ENCODE measurements around the gene RAB44.

RAB44 gene

GRCh38 chr6:36757206-36757605 lies 59.6 kb downstream of the RAB44 start:
- H3K27ac ChIP-seq = no peak overlapping the region
- ChIA-PET CTCF (interaction anchor here (0.7 kb wide), 1 partner anchor 142 kb away, joined by 3 read pairs; no protein-coding TSS in a partner anchor), POLR2A (ENCODE audit: low non-redundant PET) (no interaction called here)
- no peak for DNase-seq (ENCODE audit: low spot score)
- TF ChIP-seq CTCF (conservative IDR thresholded peaks at IDR 0.05; ENCODE audit: low read depth) = no peak

DNA sequence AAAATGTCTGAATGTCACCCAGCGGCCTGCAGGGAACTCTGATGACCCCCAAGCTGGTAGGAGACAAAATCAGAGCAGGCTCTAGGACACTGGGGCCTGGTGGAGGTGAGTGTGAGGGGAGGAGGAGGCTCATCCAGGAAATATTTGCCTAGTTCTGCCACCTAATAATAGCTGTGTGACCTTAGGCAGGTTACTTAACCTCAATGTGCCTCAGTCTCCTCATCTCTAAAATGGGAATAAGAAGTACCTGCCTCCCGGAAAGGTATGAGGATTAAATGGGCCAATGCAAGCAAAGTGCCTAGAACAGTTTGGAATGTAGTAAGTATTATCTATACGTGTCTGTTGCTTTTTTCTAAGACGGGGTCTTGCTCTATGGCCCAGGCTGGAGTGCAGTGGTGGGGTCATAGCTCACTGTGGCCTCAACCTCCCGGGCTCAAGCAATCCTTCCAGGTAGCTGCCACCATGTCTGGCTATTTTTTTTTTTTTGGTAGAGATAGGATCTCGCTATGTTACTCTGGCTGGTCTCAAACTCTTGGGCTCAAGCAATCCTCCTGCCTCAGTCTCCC lies 60.4 kb downstream of the RAB44 start:
- DNase-seq (ENCODE audit: low spot score) = no peak
- ChIA-PET POLR2A (ENCODE audit: low non-redundant PET) (no interaction called here), CTCF (interaction anchor here (1.4 to 1.8 kb wide), 2 partner anchors 53 to 75 kb away, joined by 5 to 7 read pairs; no protein-coding TSS in a partner anchor)
- no peak for TF ChIP-seq CTCF (conservative IDR thresholded peaks at IDR 0.05; ENCODE audit: low read depth)
- no peak overlapping the region for H3K27ac ChIP-seq

GRCh38 chr6:36758516-36759147 lies 61.0 kb downstream of the RAB44 start:
- H3K27ac ChIP-seq = no peak overlapping the region
- CTCF ChIA-PET = interaction anchor here (0.5 to 1.8 kb wide), 24 partner anchors 9 to 805 kb away, joined by 3 to 13 read pairs (median 4); no protein-coding TSS in a partner anchor
- no peak for DNase-seq (ENCODE audit: low spot score)
- POLR2A ChIA-PET (ENCODE audit: low non-redundant PET) = no interaction called here
- no peak for TF ChIP-seq CTCF (conservative IDR thresholded peaks at IDR 0.05; ENCODE audit: low read depth)

DNA sequence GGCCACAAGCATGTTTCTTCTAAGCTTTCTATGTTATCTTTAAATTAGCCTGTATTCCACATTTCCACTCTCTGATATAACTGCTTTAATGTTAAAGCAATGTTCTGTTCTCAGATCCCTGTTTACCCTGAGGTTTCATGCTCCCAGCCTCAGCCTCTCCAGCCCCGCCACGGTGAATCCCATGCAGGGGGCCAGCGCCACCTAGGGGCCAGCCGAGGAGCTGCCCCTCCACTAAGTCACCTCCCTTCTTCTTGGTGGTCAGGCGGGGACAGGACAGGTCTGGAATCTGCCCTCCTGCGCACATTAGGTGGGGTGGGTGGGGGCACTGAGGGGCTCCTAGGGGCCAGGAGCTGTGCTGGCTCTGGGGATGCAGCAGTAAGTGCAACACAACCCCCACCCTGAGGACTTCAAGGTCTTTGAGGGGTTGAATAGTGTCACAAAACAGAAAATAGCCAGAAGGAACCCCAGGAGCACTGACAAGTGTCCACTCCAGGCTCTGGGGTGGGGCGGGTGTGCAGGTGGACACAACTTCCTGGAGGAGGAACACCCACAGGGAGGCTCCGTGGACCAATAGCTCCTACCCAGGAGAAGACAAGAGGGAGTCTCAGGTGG lies 61.6 kb downstream of the RAB44 start:
- POLR2A ChIA-PET (ENCODE audit: low non-redundant PET) = no interaction called here
- peak; percentile 88 for DNase-seq (ENCODE audit: low spot score)
- CTCF ChIA-PET = interaction anchor here (0.5 to 1.8 kb wide), 41 partner anchors 9 to 805 kb away, joined by 3 to 13 read pairs (median 4); partner anchors contain the start of genes TBC1D22B and TMEM217
- peak; percentile 98 for TF ChIP-seq CTCF (conservative IDR thresholded peaks at IDR 0.05; ENCODE audit: low read depth)
- H3K27ac ChIP-seq = no peak overlapping the region

DNA sequence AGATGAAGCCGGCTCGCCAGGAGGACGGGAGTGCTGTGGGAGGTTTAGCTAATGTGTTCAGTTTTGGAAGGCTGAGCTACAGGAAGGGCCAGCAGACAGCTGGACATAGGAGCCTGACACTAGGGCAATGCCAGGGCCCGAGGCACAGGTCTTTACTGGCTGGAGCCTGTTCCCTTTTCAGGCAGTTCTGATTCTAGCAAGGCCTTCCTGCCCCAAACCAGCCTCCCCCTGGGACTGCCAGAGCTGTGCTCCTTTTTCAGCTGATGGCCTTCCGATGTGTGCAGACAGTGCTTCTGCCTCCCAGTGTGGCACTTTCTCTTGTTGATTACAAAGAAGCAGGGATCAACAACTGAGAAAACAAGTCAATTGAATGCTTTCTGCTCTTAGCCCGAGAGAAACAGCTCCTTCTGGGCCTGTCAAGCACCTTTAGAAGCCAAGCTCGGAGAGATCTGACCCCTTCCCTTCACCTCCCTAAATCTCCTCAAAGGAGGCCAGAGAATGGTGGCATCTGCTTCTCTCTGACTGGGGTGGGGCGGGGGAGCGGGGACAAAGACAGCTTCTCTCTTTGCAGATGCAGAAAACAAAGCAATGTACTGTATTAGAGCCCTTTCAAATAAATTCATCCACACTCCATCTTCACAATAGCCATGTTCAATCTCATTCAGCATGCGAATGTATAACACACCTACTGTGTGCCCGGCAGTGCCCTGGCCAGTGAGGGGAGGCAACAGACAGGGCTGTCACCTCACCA lies 63.2 kb downstream of the RAB44 start:
- TF ChIP-seq CTCF (conservative IDR thresholded peaks at IDR 0.05; ENCODE audit: low read depth) = no peak
- no peak overlapping the region for H3K27ac ChIP-seq
- DNase-seq (ENCODE audit: low spot score) = no peak
- ChIA-PET POLR2A (ENCODE audit: low non-redundant PET) (no interaction called here), CTCF (interaction anchor here (0.5 to 1.2 kb wide), 6 partner anchors 8 to 259 kb away, joined by 3 to 8 read pairs (median 4); no protein-coding TSS in a partner anchor)

GRCh38 chr6:36762123-36762522 lies 64.5 kb downstream of the RAB44 start:
- no peak for DNase-seq (ENCODE audit: low spot score)
- no peak for TF ChIP-seq CTCF (conservative IDR thresholded peaks at IDR 0.05; ENCODE audit: low read depth)
- no peak overlapping the region for H3K27ac ChIP-seq
- POLR2A ChIA-PET (ENCODE audit: low non-redundant PET) = no interaction called here
- CTCF ChIA-PET = interaction anchor here (0.6 to 1.2 kb wide), 3 partner anchors 9 to 147 kb away, joined by 3 to 8 read pairs (median 4); no protein-coding TSS in a partner anchor
